ENCODE measurements around the gene COL6A6. TPM values are rescaled to one million over a fixed set of nuclear protein-coding genes. Genes with fewer than 3 reads are reported as not detected.

The COL6A6 gene
- total RNA-seq, 4 donors from 2014 or later, result 0.24 to 0.67 (median 0.45) TPM; not detected in 1

GRCh38 chr3:130506031-130506430 lies 10.9 kb upstream of the COL6A6 start:
- WGBS, 2 donors, result 83 to 87% methylated on average over 3 of the region's 3 CpGs
- H3K4me3 ChIP-seq (replicated peaks in 1 of 3), result no peak overlapping the region
- DNase-seq, result no peak
- no peaks in the 10 kb centered on the region for H3K9me3 ChIP-seq
- no peak overlapping the region for H3K27ac ChIP-seq
- H3K36me3 ChIP-seq, result no peaks in the 10 kb centered on the region
- H3K4me1 ChIP-seq, result no peaks in the 10 kb centered on the region
- intact Hi-C loops (cut with DNase I), result no loop called here
- TF ChIP-seq CTCF (IDR thresholded peaks at IDR 0.05) (no peak), POLR2A (IDR thresholded peaks at IDR 0.05) (no peak)
- no peaks in the 10 kb centered on the region for H3K27me3 ChIP-seq

- no peaks in the 10 kb centered on the region for H3K27me3 ChIP-seq
- H3K4me1 ChIP-seq, result no peaks in the 10 kb centered on the region
- no peak for DNase-seq
- intact Hi-C loops (cut with DNase I), result no loop called here
- 90 to 91% methylated on average over 2 of the region's 2 CpGs for WGBS, 2 donors
- no peaks in the 10 kb centered on the region for H3K9me3 ChIP-seq
- H3K27ac ChIP-seq, result no peak overlapping the region
- no peaks in the 10 kb centered on the region for H3K36me3 ChIP-seq
- no peak overlapping the region for H3K4me3 ChIP-seq (replicated peaks in 1 of 3)
- no peak for TF ChIP-seq POLR2A (IDR thresholded peaks at IDR 0.05)
- TF ChIP-seq CTCF (IDR thresholded peaks at IDR 0.05), result no peak
Measured at GRCh38 chr3:130507746-130508145, 9.2 kb upstream of the COL6A6 start.

GRCh38 chr3:130509008-130509407 lies 8.0 kb upstream of the COL6A6 start:
- no peaks in the 10 kb centered on the region for H3K4me1 ChIP-seq
- no peaks in the 10 kb centered on the region for H3K36me3 ChIP-seq
- no peak overlapping the region for H3K27ac ChIP-seq
- WGBS, 2 donors, result 49 to 57% methylated on average over 6 of the region's 6 CpGs
- H3K27me3 ChIP-seq, result no peaks in the 10 kb centered on the region
- H3K9me3 ChIP-seq, result no peaks in the 10 kb centered on the region
- H3K4me3 ChIP-seq (replicated peaks in 1 of 3), result no peak overlapping the region
- intact Hi-C loops (cut with DNase I), result no loop called here
- no peak for TF ChIP-seq CTCF (IDR thresholded peaks at IDR 0.05)
- TF ChIP-seq POLR2A (IDR thresholded peaks at IDR 0.05), result no peak
- DNase-seq, result no peak

DNA sequence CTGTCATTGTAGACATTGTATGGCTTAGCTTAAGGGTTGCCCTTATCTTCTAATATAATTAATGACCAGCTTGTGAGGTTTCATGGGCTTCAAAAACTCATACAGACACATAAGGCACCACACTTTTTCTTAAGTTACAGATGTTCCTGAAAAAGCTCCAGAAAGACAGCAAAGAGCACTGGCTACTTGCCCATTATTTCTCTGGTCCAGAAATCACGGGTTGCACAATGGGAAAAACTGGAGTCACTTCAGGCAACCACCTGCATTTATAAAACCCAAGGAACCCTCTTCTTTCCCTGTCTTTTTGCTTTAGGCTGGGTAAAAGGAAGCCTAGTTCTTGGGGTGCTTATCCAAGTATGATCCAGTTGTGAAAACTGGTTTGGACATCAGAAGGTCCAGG lies 2.3 kb upstream of the COL6A6 start:
- intact Hi-C loops (cut with DNase I), result no loop called here
- no peaks in the 10 kb centered on the region for H3K9me3 ChIP-seq
- no peaks in the 10 kb centered on the region for H3K4me1 ChIP-seq
- no peak overlapping the region for H3K27ac ChIP-seq
- TF ChIP-seq POLR2A (IDR thresholded peaks at IDR 0.05) (no peak), CTCF (IDR thresholded peaks at IDR 0.05) (no peak)
- 53 to 67% methylated on average over 1 of the region's 1 CpG for WGBS, 2 donors
- DNase-seq, result no peak
- H3K27me3 ChIP-seq, result no peaks in the 10 kb centered on the region
- H3K36me3 ChIP-seq, result no peaks in the 10 kb centered on the region
- H3K4me3 ChIP-seq (replicated peaks in 1 of 3), result no peak overlapping the region

GRCh38 chr3:130515755-130516154 lies 1.2 kb upstream of the COL6A6 start:
- H3K4me3 ChIP-seq (replicated peaks in 1 of 3), result no peak overlapping the region
- no peaks in the 10 kb centered on the region for H3K9me3 ChIP-seq
- no peak overlapping the region for H3K27ac ChIP-seq
- intact Hi-C loops (cut with DNase I), result no loop called here
- H3K27me3 ChIP-seq, result no peaks in the 10 kb centered on the region
- H3K4me1 ChIP-seq, result no peaks in the 10 kb centered on the region
- WGBS, 2 donors, result 95 to 98% methylated on average over 2 of the region's 2 CpGs
- no peak for DNase-seq
- TF ChIP-seq POLR2A (IDR thresholded peaks at IDR 0.05) (no peak), CTCF (IDR thresholded peaks at IDR 0.05) (no peak)
- no peaks in the 10 kb centered on the region for H3K36me3 ChIP-seq

Data from thyroid gland (tissue), 4 donors.